K562 (cell line): ENCODE data around the gene RIT1. TPM values are rescaled to one million over a fixed set of nuclear protein-coding genes. Genes with fewer than 3 reads are reported as not detected.

Experiments
- CCNT2 ChIP-seq: IDR thresholded peaks from 2 replicates; pipeline ENCODE4 v1.6.1; 2011; ENCODE audit warnings: borderline replicate concordance, low read depth, mild to moderate bottlenecking, moderate library complexity, mixed read lengths, low read length; ENCODE audit not compliant: insufficient read length; ENCODE audit errors: extremely low read depth
- CHCHD3 ChIP-seq: fragments of 250-450 bp; sonication (Bioruptor Pico); IDR thresholded peaks from 2 replicates; pipeline ENCODE4 v2.1.2; 2022; ENCODE audit warnings: mild to moderate bottlenecking
- GABPB1 ChIP-seq: sonication (generic); formaldehyde crosslinking; IDR thresholded peaks from 2 replicates; pipeline ENCODE4 v1.8.0; 2022; ENCODE audit warnings: mild to moderate bottlenecking, missing genetic modification reagents
- ID3 ChIP-seq, 2 experiments: fragments of 250-450 bp in 1 of 2; fragments of 450-650 bp in 1 of 2; sonication (Bioruptor Pico) in 1 of 2; IDR thresholded peaks; 2 replicates each; pipeline versions ENCODE4 v1.6.1 to v1.8.0; 2016 to 2021; ENCODE audit warnings: mild to moderate bottlenecking in 2 of 2, moderate library complexity in 2 of 2, missing compliant biosample characterization in 1 of 2, missing genetic modification characterization in 1 of 2
- KDM2B ChIP-seq: fragments of 250-450 bp; sonication (Bioruptor Pico); IDR thresholded peaks from 2 replicates; pipeline ENCODE4 v1.8.0; 2021; ENCODE audit warnings: mild to moderate bottlenecking, moderate library complexity
- KLF6 ChIP-seq: fragments of 250-450 bp; sonication (Bioruptor Pico); IDR thresholded peaks from 2 replicates; pipeline ENCODE4 v1.4.0; 2020; ENCODE audit warnings: mild to moderate bottlenecking, moderate library complexity, borderline replicate concordance
- NCOA1 ChIP-seq: fragments of 450-650 bp; IDR thresholded peaks from 2 replicates; pipeline ENCODE4 v1.6.1; 2016; ENCODE audit warnings: low read depth
- NFRKB ChIP-seq: fragments of 450-650 bp; IDR thresholded peaks from 2 replicates; pipeline ENCODE4 v1.6.1; 2016; ENCODE audit warnings: low read depth
- NR0B1 ChIP-seq: fragments of 450-650 bp; IDR thresholded peaks from one replicate; pipeline ENCODE4 v1.6.1; 2018; ENCODE audit warnings: mild to moderate bottlenecking, moderate library complexity; ENCODE audit not compliant: partially characterized antibody
- POLR2H ChIP-seq: IDR thresholded peaks from 2 replicates; pipeline ENCODE4 v1.6.1; 2016; ENCODE audit warnings: missing genetic modification characterization, low read depth, mild to moderate bottlenecking, control low read depth, missing compliant biosample characterization, moderate library complexity
- PRMT5 ChIP-seq: sonication (generic); formaldehyde crosslinking; IDR thresholded peaks from 2 replicates; pipeline ENCODE4 v1.5.0; 2020; ENCODE audit warnings: missing genetic modification reagents
- PURB ChIP-seq: sonication (generic); formaldehyde crosslinking; IDR thresholded peaks from 2 replicates; pipeline ENCODE4 v1.9.0; 2021; ENCODE audit warnings: low read depth, mild to moderate bottlenecking, missing genetic modification reagents
- PYGO2 ChIP-seq: fragments of 450-650 bp; IDR thresholded peaks from 2 replicates; pipeline ENCODE4 v1.6.1; 2016; ENCODE audit warnings: mild to moderate bottlenecking, missing genetic modification characterization, moderate library complexity, missing compliant biosample characterization
- RBFOX2 ChIP-seq: fragments of 200-400 bp; formaldehyde crosslinking; IDR thresholded peaks from 2 replicates; pipeline ENCODE4 v1.6.1; 2017; ENCODE audit warnings: low read depth, mild to moderate bottlenecking, low read length, moderate library complexity
- RBM39 ChIP-seq: fragments of 200-400 bp; formaldehyde crosslinking; optimal IDR thresholded peaks from 2 replicates; pipeline ENCODE3; 2018; ENCODE audit warnings: low read depth, low read length
- RCOR1 ChIP-seq, 2 experiments: IDR thresholded peaks; 2 replicates each; pipeline ENCODE4 v1.6.1; 2012; ENCODE audit warnings: low read depth in 2 of 2, low read length in 2 of 2, borderline replicate concordance in 1 of 2, improper control_type of control experiment in 1 of 2
- RNF2 ChIP-seq: sonication (generic); IDR thresholded peaks from 2 replicates; pipeline ENCODE4 v1.6.1; 2016
- SETDB1 ChIP-seq: IDR thresholded peaks from one replicate; pipeline ENCODE4 v1.6.1; 2012; ENCODE audit warnings: low read length, control low read depth, inconsistent platforms
- SOX6 ChIP-seq: fragments of 450-650 bp; IDR thresholded peaks from 2 replicates; pipeline ENCODE4 v1.6.1; 2014; ENCODE audit warnings: mild to moderate bottlenecking
- SREBF2 ChIP-seq: sonication (generic); formaldehyde crosslinking; IDR thresholded peaks from 2 replicates; pipeline ENCODE4 v1.4.0; 2020; ENCODE audit warnings: mild to moderate bottlenecking, missing genetic modification reagents
- SRF ChIP-seq, 2 experiments: fragments of 250-450, 450-650 bp in 1 of 2; sonication (Bioruptor Pico) in 1 of 2; sonication (generic) in 1 of 2; formaldehyde crosslinking; IDR thresholded peaks; 2 replicates each; pipeline versions ENCODE4 v1.5.0 to v1.5.1; 2020 to 2022; ENCODE audit warnings: mild to moderate bottlenecking in 1 of 2, missing genetic modification reagents in 1 of 2
- TBP ChIP-seq: optimal IDR thresholded peaks from 2 replicates; pipeline ENCODE3; 2011; ENCODE audit warnings: low read depth, low read length, improper control_type of control experiment
- TEAD1 ChIP-seq, 2 experiments: fragments of 450-650 bp in 1 of 2; sonication (generic) in 1 of 2; formaldehyde crosslinking; IDR thresholded peaks; 2 replicates each; pipeline versions ENCODE4 v1.4.0 to v1.8.0; 2020 to 2022; ENCODE audit warnings: mild to moderate bottlenecking in 2 of 2, missing genetic modification reagents in 1 of 2
- ZFP91 ChIP-seq: sonication (generic); formaldehyde crosslinking; IDR thresholded peaks from 2 replicates; pipeline ENCODE4 v1.8.0; 2022; ENCODE audit warnings: mild to moderate bottlenecking, missing genetic modification reagents
- ZNF316 ChIP-seq: fragments of 450-650 bp; IDR thresholded peaks from 2 replicates; pipeline ENCODE4 v1.6.1; 2016
- ZNF644 ChIP-seq: fragments of 200-800 bp; sonication (Bioruptor generic); IDR thresholded peaks from 2 replicates; pipeline ENCODE4 v1.6.1; 2016; ENCODE audit warnings: low read depth, missing genetic modification characterization, missing compliant biosample characterization
- polyA plus RNA-seq, 8 experiments: library from polyadenylated mRNA; depleted of rRNA in 4 of 8; stranded (reverse) in 5 of 8; unstranded in 3 of 8; fragments of >200 nt; fragmentation: Nextera tagmentation in 2 of 8; fragmentation: Illumina TruSeq in 1 of 8; extraction: Ambion mirVana in 2 of 8; extraction: Trizol in 1 of 8; gene quantifications; 2 replicates each; pipeline versions ENCODE4 v1.2.1 to v1.2.3, GENCODE V29; 2011 to 2014; ENCODE audit warnings: inconsistent platforms in 1 of 8, missing spikeins in 1 of 8
- total RNA-seq, 7 experiments: library from RNA; depleted of rRNA in 6 of 7; stranded (reverse); fragments of >200 nt in 6 of 7; fragmentation: Illumina TruSeq in 2 of 7; extraction: Trizol in 2 of 7; gene quantifications; 2 replicates each; pipeline versions ENCODE4 v1.2.1 to v1.2.3, GENCODE V29; 2011 to 2021; ENCODE audit warnings: low replicate concordance in 1 of 7

The RIT1 gene
- total and polyA plus RNA-seq, 9 of the 15 experiments (the other 6 are each of a cell fraction or from before 2014, with no cell fraction given) = 13.5 to 57.6 (median 22.9) TPM

GRCh38 chr1:155856975-155857930 lies 53.9 kb downstream of the RIT1 start, which contains the start of gene GON4L (continued):
- TF ChIP-seq KDM2B (CRISPR knock-in tag) (no peak), NR0B1 (no peak), PRMT5 (CRISPR knock-in tag) (no peak), SETDB1 (no peak), POLR2H (tag) (peak; percentile 62; the same call in 1 of the 2 replicates), PURB (CRISPR knock-in tag) (no peak), RBM39 (no peak), TEAD1 (CRISPR knock-in tag; IDR thresholded peaks at IDR 0.05) (no peak), SRF (CRISPR knock-in tag; IDR thresholded peaks at IDR 0.05) (peak in 1 of 2 experiments; percentile 85; a peak in 1 of 4 replicates), CCNT2 (peak; percentile 14), SREBF2 (CRISPR knock-in tag) (no peak), RBFOX2 (peak; percentile 94), KLF6 (CRISPR knock-in tag) (no peak), GABPB1 (CRISPR knock-in tag) (peak; percentile 92), NCOA1 (no peak), RCOR1 (IDR thresholded peaks at IDR 0.05; ENCODE audit: borderline replicate concordance in 1 of 2, low read depth in 2 of 2, low read length in 2 of 2) (no peak; a peak in 1 of 4 replicates), PYGO2 (tag) (no peak), TBP (peak; percentile 50), ZNF316 (peak; percentile 18; the same call in 1 of the 2 replicates), ZFP91 (CRISPR knock-in tag) (peak; percentile 96), ZNF644 (tag) (no peak), RNF2 (no peak), CHCHD3 (CRISPR knock-in tag) (no peak), NFRKB (peak; percentile 69), ID3 (CRISPR knock-in tag; IDR thresholded peaks at IDR 0.05) (no peak), ID3 (tag; IDR thresholded peaks at IDR 0.05) (no peak), SOX6 (no peak)
